DND-41 (cell line): ENCODE results near the gene LDHAL6B.

Experiments
- ATAC-seq: fragments of 200-7000 bp; cut with Tn5 transposase; 3 replicates; pipeline ENCODE4 v1.9.1; 2021; ENCODE audit warnings: low read depth; ENCODE audit not compliant: insufficient read depth
- DNase-seq: peaks from one replicate; pipeline ENCODE4 v3.0.0-alpha.2; 2020
- H2AFZ ChIP-seq: 2 replicates; pipeline ENCODE4 v1.6.0; 2012; ENCODE audit warnings: low read depth, low read length
- H3K27ac ChIP-seq: 2 replicates; pipeline ENCODE4 v1.5.1; 2012; ENCODE audit warnings: low read length, inconsistent platforms
- H3K27me3 ChIP-seq: fragments of 200-600 bp; sonication (generic); 2 replicates; pipeline ENCODE4 v1.6.0; 2012; ENCODE audit warnings: low read length, mild to moderate bottlenecking, inconsistent platforms; ENCODE audit not compliant: insufficient read depth, poor library complexity
- H3K36me3 ChIP-seq: 2 replicates; pipeline ENCODE4 v1.5.1; 2012; ENCODE audit warnings: low read length, inconsistent platforms; ENCODE audit not compliant: insufficient read depth
- H3K4me1 ChIP-seq: 2 replicates; pipeline ENCODE4 v1.5.1; 2012; ENCODE audit warnings: mild to moderate bottlenecking, low read length; ENCODE audit not compliant: insufficient read depth
- H3K4me2 ChIP-seq: 2 replicates; pipeline ENCODE4 v1.6.0; 2012; ENCODE audit warnings: mild to moderate bottlenecking, moderate library complexity, low read length, inconsistent platforms; ENCODE audit not compliant: insufficient read depth
- H3K4me3 ChIP-seq, 2 experiments: fragments of 200-600 bp in 1 of 2; shearing (Covaris generic) in 1 of 2; 2 replicates each; pipeline ENCODE4 v1.5.1; 2012 to 2016; ENCODE audit warnings: inconsistent platforms in 2 of 2, low read length in 2 of 2, mild to moderate bottlenecking in 2 of 2, low read depth in 1 of 2, moderate library complexity in 1 of 2
- H3K79me2 ChIP-seq: 2 replicates; pipeline ENCODE4 v1.6.0; 2012; ENCODE audit warnings: low read length, inconsistent platforms; ENCODE audit not compliant: insufficient read depth
- H3K9ac ChIP-seq: 2 replicates; pipeline ENCODE4 v1.6.0; 2012; ENCODE audit warnings: low read depth, mild to moderate bottlenecking, inconsistent platforms, low read length, moderate library complexity
- H3K9me3 ChIP-seq: 2 replicates; pipeline ENCODE4 v1.5.1; 2012; ENCODE audit warnings: low read length, moderate library complexity, mild to moderate bottlenecking, inconsistent platforms; ENCODE audit not compliant: insufficient read depth, severe bottlenecking
- H4K20me1 ChIP-seq: 2 replicates; pipeline ENCODE4 v1.6.0; 2012; ENCODE audit warnings: low read length; ENCODE audit not compliant: insufficient read depth
- CTCF ChIP-seq: IDR thresholded peaks from 2 replicates; pipeline ENCODE4 v1.5.1; 2012; ENCODE audit warnings: borderline replicate concordance, low read length, moderate library complexity, mild to moderate bottlenecking; ENCODE audit not compliant: poor library complexity, severe bottlenecking; ENCODE audit errors: extremely low read depth
- EZH2 ChIP-seq: IDR thresholded peaks from 3 replicates; pipeline ENCODE4 v1.6.1; 2012; ENCODE audit warnings: borderline replicate concordance, low read depth, mild to moderate bottlenecking, moderate library complexity, low read length, inconsistent platforms; ENCODE audit not compliant: severe bottlenecking

LDHAL6B gene

DNA sequence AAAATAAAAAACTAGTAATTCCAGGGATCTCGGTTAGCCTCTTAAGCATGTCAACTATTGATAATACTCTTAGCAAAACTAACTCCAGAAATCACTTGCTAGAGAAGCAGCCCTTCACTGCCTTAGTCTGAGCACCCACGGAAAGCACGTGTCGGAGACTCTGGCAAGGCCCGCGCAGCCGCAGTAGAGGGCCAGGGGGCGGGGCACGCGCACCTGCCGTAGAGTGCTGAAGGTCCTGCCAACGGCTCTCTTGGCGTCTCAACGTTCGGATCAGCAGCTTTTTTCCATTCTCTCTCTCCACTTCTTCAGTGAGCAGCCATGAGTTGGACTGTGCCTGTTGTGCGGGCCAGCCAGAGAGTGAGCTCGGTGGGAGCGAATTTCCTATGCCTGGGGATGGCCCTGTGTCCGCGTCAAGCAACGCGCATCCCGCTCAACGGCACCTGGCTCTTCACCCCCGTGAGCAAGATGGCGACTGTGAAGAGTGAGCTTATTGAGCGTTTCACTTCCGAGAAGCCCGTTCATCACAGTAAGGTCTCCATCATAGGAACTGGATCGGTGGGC, at the start of gene LDHAL6B:
Gene LDHAL6B (plus strand): TSS at position 221 of the 561 bp plus-strand sequence. CDS start 98 bp downstream, at position 319.
- no peak within 1 kb of the TSS for H3K4me2 ChIP-seq
- H3K9me3 ChIP-seq: no peaks in the 10 kb centered on the region
- DNase-seq (no peak), ATAC-seq (no peak)
- no peaks in the 10 kb centered on the region for H3K79me2 ChIP-seq
- no peaks in the 10 kb centered on the region for H3K36me3 ChIP-seq
- H3K4me1 ChIP-seq: no peaks in the 10 kb centered on the region
- H3K9ac ChIP-seq: no peak within 1 kb of the TSS
- no peak within 1 kb of the TSS for H3K4me3 ChIP-seq
- TF ChIP-seq CTCF (no peak), EZH2 (no peak)
- no peaks in the 10 kb centered on the region for H4K20me1 ChIP-seq
- no peak within 1 kb of the TSS for H3K27ac ChIP-seq
- peaks cover 2% of the 10 kb centered on the region for H3K27me3 ChIP-seq
- no peak within 1 kb of the TSS for H2AFZ ChIP-seq

DNA sequence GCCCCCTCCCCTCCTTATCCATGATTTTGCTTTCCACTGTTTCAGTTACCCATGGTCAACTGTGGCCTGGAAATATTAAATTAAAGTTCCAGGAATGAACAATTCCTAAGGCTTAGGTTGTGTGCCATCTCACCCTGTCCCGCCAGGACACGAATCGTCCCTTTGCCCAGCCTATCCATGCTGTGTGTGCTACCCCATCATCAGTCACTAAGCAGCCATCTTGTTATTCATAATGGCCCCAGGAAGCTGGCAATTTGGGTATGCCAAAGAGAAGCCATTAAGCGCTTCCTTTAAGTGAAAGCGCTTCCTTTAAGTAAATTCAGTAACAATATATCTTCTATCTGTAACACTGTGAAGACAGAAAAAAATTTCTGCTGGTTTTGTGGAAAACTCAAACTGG, 49.2 kb upstream of the LDHAL6B start:
- Histone ChIP-seq H4K20me1 (no peaks in the 10 kb centered on the region), H3K4me1 (no peaks in the 10 kb centered on the region), H3K4me2 (no peak overlapping the region), H3K4me3 (no peak overlapping the region), H3K79me2 (no peaks in the 10 kb centered on the region), H3K27me3 (no peaks in the 10 kb centered on the region), H3K27ac (no peak overlapping the region), H3K9me3 (no peaks in the 10 kb centered on the region), H2AFZ (no peak overlapping the region), H3K36me3 (no peaks in the 10 kb centered on the region), H3K9ac (no peak overlapping the region)
- DNase-seq: no peak
- ATAC-seq: no peak
- TF ChIP-seq EZH2 (no peak), CTCF (no peak)

GRCh38 chr15:59157840-59158700, 48.6 kb upstream of the LDHAL6B start:
- Histone ChIP-seq H3K27ac (no peak overlapping the region), H3K27me3 (no peaks in the 10 kb centered on the region), H3K4me1 (no peaks in the 10 kb centered on the region), H3K4me2 (no peak overlapping the region), H3K4me3 (no peak overlapping the region), H3K36me3 (no peaks in the 10 kb centered on the region), H3K9me3 (no peaks in the 10 kb centered on the region), H4K20me1 (no peaks in the 10 kb centered on the region), H2AFZ (no peak overlapping the region), H3K9ac (no peak overlapping the region), H3K79me2 (no peaks in the 10 kb centered on the region)
- no peak for DNase-seq
- ATAC-seq: no peak
- no peak for TF ChIP-seq CTCF
- TF ChIP-seq EZH2: no peak
